Endodermal cell (in vitro differentiated cells): ENCODE measurements around the gene NAA40. TPM values are rescaled to one million over a fixed set of nuclear protein-coding genes. Genes with fewer than 3 reads are reported as not detected.

ENCODE experiments used
- DNase-seq: peaks from one replicate; pipeline ENCODE4 v3.0.0-alpha.2; 2017
- H3K27ac ChIP-seq: 2 replicates; pipeline ENCODE4 v1.5.1; 2013; ENCODE audit warnings: mild to moderate bottlenecking, low read depth, low read length, moderate library complexity
- H3K27me3 ChIP-seq: 2 replicates; pipeline ENCODE4 v1.6.1; 2013; ENCODE audit warnings: mild to moderate bottlenecking, low read length, moderate library complexity; ENCODE audit not compliant: insufficient read depth, control insufficient read depth, poor library complexity, severe bottlenecking
- H3K36me3 ChIP-seq: 2 replicates; pipeline ENCODE4 v1.7.0; 2013; ENCODE audit warnings: mild to moderate bottlenecking, low read length, moderate library complexity; ENCODE audit not compliant: control insufficient read depth, insufficient read depth
- H3K4me1 ChIP-seq: one replicate; pipeline ENCODE4 v1.7.0; 2013; ENCODE audit warnings: low read length; ENCODE audit not compliant: control insufficient read depth, insufficient read depth
- H3K4me3 ChIP-seq: 2 replicates; pipeline ENCODE4 v1.5.1; 2013; ENCODE audit warnings: mild to moderate bottlenecking, low read length, moderate library complexity
- H3K9ac ChIP-seq: 2 replicates; pipeline ENCODE4 v1.6.1; 2013; ENCODE audit warnings: mild to moderate bottlenecking, low read length, moderate library complexity; ENCODE audit not compliant: poor library complexity, severe bottlenecking; ENCODE audit errors: extremely low read depth
- H3K9me3 ChIP-seq: 2 replicates; pipeline ENCODE4 v1.6.1; 2013; ENCODE audit warnings: mild to moderate bottlenecking, low read length, moderate library complexity; ENCODE audit not compliant: control insufficient read depth
- H3K27ac Mint-ChIP-seq: 2 replicates; pipeline ENCODE4 v1.8.0; 2020; ENCODE audit warnings: mixed read lengths
- H3K27me3 Mint-ChIP-seq: 2 replicates; pipeline ENCODE4 v1.8.0; 2021; ENCODE audit warnings: mild to moderate bottlenecking, mixed read lengths; ENCODE audit not compliant: insufficient read depth
- H3K36me3 Mint-ChIP-seq: 2 replicates; pipeline ENCODE4 v1.8.0; 2020; ENCODE audit warnings: low read depth, mixed read lengths
- H3K4me1 Mint-ChIP-seq: 2 replicates; pipeline ENCODE4 v1.8.0; 2020; ENCODE audit warnings: mixed read lengths
- H3K4me3 Mint-ChIP-seq: 2 replicates; pipeline ENCODE4 v1.8.0; 2020; ENCODE audit warnings: mild to moderate bottlenecking, moderate library complexity, mixed read lengths
- H3K9me3 Mint-ChIP-seq: 2 replicates; pipeline ENCODE4 v1.8.0; 2020; ENCODE audit warnings: mild to moderate bottlenecking, mixed read lengths
- CTCF ChIP-seq: fragments of 200-600 bp; sonication (generic); conservative IDR thresholded peaks from 2 replicates; pipeline ENCODE4 v1.5.0; 2021; ENCODE audit warnings: antibody characterized with exemption, mild to moderate bottlenecking
- WGBS, 2 experiments: methylation state at CpG; one replicate each; pipeline versions ENCODE4 v1.1.5 to v1.1.7; 2013; ENCODE audit warnings: missing lambda C conversion rate in 2 of 2, mixed read lengths in 1 of 2; ENCODE audit not compliant: insufficient coverage in 1 of 2, insufficient read length in 1 of 2; 5-methylcytosine and 5-hydroxymethylcytosine counted together
- total RNA-seq, 2 donors: library from RNA; stranded (reverse); fragmentation: NEBNext Ultra II Directional in 1 of 2; extraction: Animal tissue kit (Norgen Biotek cat#: 25700) in 1 of 2; gene quantifications; 2 replicates in 1 of 2; 3 replicates in 1 of 2; pipeline ENCODE4 v1.2.1, GENCODE V29; 2021

The NAA40 gene
- total RNA-seq, 2 donors from 2014 or later, result 47.2 to 53.5 TPM

- no peaks in the 10 kb centered on the region for H3K27me3 ChIP-seq
- H3K4me1 ChIP-seq, result no peaks in the 10 kb centered on the region
- H3K9me3 ChIP-seq, result no peaks in the 10 kb centered on the region
- WGBS, 2 experiments, result 93 to 98% methylated on average over 8 to 10 of the region's 10 CpGs
- H3K27ac Mint-ChIP-seq, result no peak overlapping the region
- no peak overlapping the region for H3K9ac ChIP-seq
- no peak overlapping the region for H3K27ac ChIP-seq
- H3K9me3 Mint-ChIP-seq, result no peaks in the 10 kb centered on the region
- peaks cover 10% of the 10 kb centered on the region for H3K4me1 Mint-ChIP-seq
- H3K36me3 Mint-ChIP-seq, result peaks cover 63% of the 10 kb centered on the region
- DNase-seq, result no peak
- H3K4me3 Mint-ChIP-seq, result no peak overlapping the region
- H3K4me3 ChIP-seq, result no peak overlapping the region
- no peak for TF ChIP-seq CTCF
- H3K27me3 Mint-ChIP-seq, result no peaks in the 10 kb centered on the region
- peaks cover 60% of the 10 kb centered on the region for H3K36me3 ChIP-seq
Observed at GRCh38 chr11:63991558-63991957, 52.8 kb downstream of the NAA40 start.

- H3K4me3 Mint-ChIP-seq, result no peak overlapping the region
- Histone ChIP-seq H3K9ac (no peak overlapping the region), H3K27ac (no peak overlapping the region), H3K36me3 (peaks cover 68% of the 10 kb centered on the region), H3K9me3 (no peaks in the 10 kb centered on the region), H3K4me1 (no peaks in the 10 kb centered on the region), H3K4me3 (no peak overlapping the region), H3K27me3 (no peaks in the 10 kb centered on the region)
- no peaks in the 10 kb centered on the region for H3K27me3 Mint-ChIP-seq
- no peak for DNase-seq
- H3K9me3 Mint-ChIP-seq, result no peaks in the 10 kb centered on the region
- H3K36me3 Mint-ChIP-seq, result peaks cover 73% of the 10 kb centered on the region
- no peak overlapping the region for H3K27ac Mint-ChIP-seq
- WGBS, 2 experiments, result 94 to 98% methylated on average over 5 of the region's 5 CpGs
- no peak for TF ChIP-seq CTCF
- peaks cover 2% of the 10 kb centered on the region for H3K4me1 Mint-ChIP-seq
Observed at GRCh38 chr11:63993100-63993499, 54.3 kb downstream of the NAA40 start.

- Histone ChIP-seq H3K9me3 (no peaks in the 10 kb centered on the region), H3K4me3 (no peak overlapping the region), H3K36me3 (peaks cover 60% of the 10 kb centered on the region), H3K9ac (no peak overlapping the region), H3K27me3 (no peaks in the 10 kb centered on the region), H3K27ac (no peak overlapping the region), H3K4me1 (no peaks in the 10 kb centered on the region)
- Mint-ChIP-seq H3K9me3 (no peaks in the 10 kb centered on the region), H3K36me3 (peaks cover 70% of the 10 kb centered on the region), H3K27ac (no peak overlapping the region), H3K4me3 (no peak overlapping the region), H3K4me1 (peaks cover 4% of the 10 kb centered on the region), H3K27me3 (no peaks in the 10 kb centered on the region)
- no peak for DNase-seq
- WGBS, 2 experiments, result 97 to 100% methylated on average over 2 to 6 of the region's 6 CpGs
- no peak for TF ChIP-seq CTCF
Observed at GRCh38 chr11:63993993-63994392, 55.2 kb downstream of the NAA40 start.
